ENCODE data around the gene INTS3.

DNA sequence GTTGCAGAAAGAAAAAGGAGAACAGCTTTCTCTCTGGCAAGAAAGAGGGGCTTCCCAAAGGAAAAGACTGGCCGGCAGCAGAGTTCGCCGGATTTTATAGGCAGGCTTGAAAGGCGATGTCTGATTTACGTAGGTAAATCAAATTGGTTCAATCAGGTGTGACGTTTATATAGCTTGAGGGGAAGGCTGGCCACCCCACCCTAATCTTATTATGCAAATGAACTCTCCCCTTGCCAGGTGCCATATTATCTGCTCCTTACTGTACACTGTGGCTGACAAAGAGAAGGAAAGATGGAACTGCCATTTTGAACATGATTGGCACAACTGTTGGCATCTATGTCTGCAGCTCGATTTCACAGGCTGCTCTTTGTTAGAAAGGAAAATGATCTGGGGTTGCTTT, 16.8 kb upstream of the INTS3 start:
- TF ChIP-seq ZNF253 (CRISPR knock-in tag; conservative IDR thresholded peaks at IDR 0.05) (no peak), EP300 (IDR thresholded peaks at IDR 0.05; ENCODE audit: low read length) (no peak), NR1H2 (CRISPR knock-in tag; IDR thresholded peaks at IDR 0.05) (no peak), POLR2AphosphoS5 (IDR thresholded peaks at IDR 0.05; ENCODE audit: control insufficient read depth, insufficient read depth, low read depth, low read length) (no peak)

Measured in K562 (cell line).